Ammon's horn (tissue), 1 donor: ENCODE measurements around the gene FAM151A.

Source experiments
- DNase-seq: peaks from one replicate; pipeline ENCODE4 v3.0.0-alpha.2; 2016; ENCODE audit warnings: low spot score

The FAM151A gene

GRCh38 chr1:54623216-54624007, at the start of gene FAM151A:
Gene FAM151A, minus strand, starts transcription at chr1:54623525. Its CDS starts 130 bp downstream, at chr1:54623395.
- DNase-seq, result no peak

- peak; percentile 30 for DNase-seq
These were observed 48.8 kb upstream of the FAM151A start for GRCh38 chr1:54671985-54672608.

- DNase-seq, result no peak
These were observed 45.2 kb upstream of the FAM151A start for GRCh38 chr1:54668567-54668966.

GRCh38 chr1:54667797-54668196, 44.5 kb upstream of the FAM151A start:
- no peak for DNase-seq

GRCh38 chr1:54666333-54666732, 43.0 kb upstream of the FAM151A start:
- no peak for DNase-seq

- DNase-seq, result no peak
These were observed 42.5 kb upstream of the FAM151A start for GRCh38 chr1:54665852-54666251.

GRCh38 chr1:54664364-54664763, 41.0 kb upstream of the FAM151A start:
- DNase-seq, result no peak

- DNase-seq, result no peak
These were observed 40.4 kb upstream of the FAM151A start for GRCh38 chr1:54663725-54664124.

- no peak for DNase-seq
These were observed 35.0 kb upstream of the FAM151A start for GRCh38 chr1:54658164-54658913.

- DNase-seq, result no peak
These were observed 29.7 kb upstream of the FAM151A start for GRCh38 chr1:54653036-54653435.

GRCh38 chr1:54652168-54652567, 28.8 kb upstream of the FAM151A start:
- DNase-seq, result no peak

- DNase-seq, result no peak
These were observed 28.3 kb upstream of the FAM151A start for GRCh38 chr1:54651608-54652007.

GRCh38 chr1:54650417-54650816, 27.1 kb upstream of the FAM151A start:
- DNase-seq, result no peak

- no peak for DNase-seq
These were observed 26.6 kb upstream of the FAM151A start for GRCh38 chr1:54649921-54650320.

- no peak for DNase-seq
These were observed 26.0 kb upstream of the FAM151A start for GRCh38 chr1:54649130-54649898.

- DNase-seq, result no peak
These were observed 22.7 kb upstream of the FAM151A start for GRCh38 chr1:54645806-54646676.

- no peak for DNase-seq
These were observed 20.4 kb upstream of the FAM151A start for GRCh38 chr1:54643736-54644135.

- no peak for DNase-seq
These were observed 17.8 kb upstream of the FAM151A start, which contains the start of gene MROH7 for GRCh38 chr1:54640863-54641836. Gene MROH7, plus strand, starts transcription at chr1:54641786. Its CDS starts 11,141 bp downstream, at chr1:54652927.

GRCh38 chr1:54640361-54640760, 17.0 kb upstream of the FAM151A start:
- no peak for DNase-seq
